ENCODE results near the gene FAM131B.
A peak's percentile ranks its signal among the peaks of the same experiment; 100 is the strongest.

- TF ChIP-seq ARHGAP35 (CRISPR knock-in tag; IDR thresholded peaks at IDR 0.05; ENCODE audit: borderline replicate concordance) (no peak), CTCF (CRISPR knock-in tag; IDR thresholded peaks at IDR 0.05) (no peak), ISX (CRISPR knock-in tag; conservative IDR thresholded peaks at IDR 0.05) (no peak), TEAD2 (CRISPR knock-in tag; IDR thresholded peaks at IDR 0.05) (no peak), EZH2 (conservative IDR thresholded peaks at IDR 0.05; ENCODE audit: low read depth, low read length) (peak; percentile 97), SMARCE1 (IDR thresholded peaks at IDR 0.05; ENCODE audit: borderline replicate concordance) (no peak), ZNF282 (IDR thresholded peaks at IDR 0.05; ENCODE audit: partially characterized antibody) (no peak), MZF1 (CRISPR knock-in tag; IDR thresholded peaks at IDR 0.05; ENCODE audit: borderline replicate concordance) (no peak), MEIS2 (CRISPR knock-in tag; IDR thresholded peaks at IDR 0.05) (no peak)
These were observed 764 bp upstream of the FAM131B start for GRCh38 chr7:143363016-143363937.

All from HepG2 (cell line).